ENCODE results near the gene CRYAB. TPM values are rescaled to one million over a fixed set of nuclear protein-coding genes. Genes with fewer than 3 reads are reported as not detected.

CRYAB gene
- total RNA-seq, 3 donors from 2014 or later (not counting 1 experiment from before 2014, with no cell fraction given): not detected

DNA sequence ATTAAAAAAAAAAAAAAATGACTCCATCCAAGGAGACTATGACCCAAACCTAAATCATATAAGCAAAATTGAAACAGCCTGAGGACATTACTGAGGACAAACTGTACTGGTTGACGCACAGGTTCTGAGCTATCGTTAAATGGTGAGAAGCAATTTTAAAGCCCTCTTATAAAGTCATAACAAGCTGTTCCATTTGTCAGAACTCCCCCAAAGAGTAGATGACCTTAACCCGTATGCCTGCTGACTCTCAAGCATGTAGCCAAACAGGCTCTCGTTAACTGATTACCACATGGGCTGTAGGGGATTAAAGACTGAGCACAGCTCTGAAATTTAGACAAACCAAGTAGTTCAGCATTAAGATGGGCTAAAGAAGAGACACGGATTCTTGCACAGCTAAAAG lies 2.2 kb downstream of the CRYAB start:
- TF ChIP-seq, protein P1, sequence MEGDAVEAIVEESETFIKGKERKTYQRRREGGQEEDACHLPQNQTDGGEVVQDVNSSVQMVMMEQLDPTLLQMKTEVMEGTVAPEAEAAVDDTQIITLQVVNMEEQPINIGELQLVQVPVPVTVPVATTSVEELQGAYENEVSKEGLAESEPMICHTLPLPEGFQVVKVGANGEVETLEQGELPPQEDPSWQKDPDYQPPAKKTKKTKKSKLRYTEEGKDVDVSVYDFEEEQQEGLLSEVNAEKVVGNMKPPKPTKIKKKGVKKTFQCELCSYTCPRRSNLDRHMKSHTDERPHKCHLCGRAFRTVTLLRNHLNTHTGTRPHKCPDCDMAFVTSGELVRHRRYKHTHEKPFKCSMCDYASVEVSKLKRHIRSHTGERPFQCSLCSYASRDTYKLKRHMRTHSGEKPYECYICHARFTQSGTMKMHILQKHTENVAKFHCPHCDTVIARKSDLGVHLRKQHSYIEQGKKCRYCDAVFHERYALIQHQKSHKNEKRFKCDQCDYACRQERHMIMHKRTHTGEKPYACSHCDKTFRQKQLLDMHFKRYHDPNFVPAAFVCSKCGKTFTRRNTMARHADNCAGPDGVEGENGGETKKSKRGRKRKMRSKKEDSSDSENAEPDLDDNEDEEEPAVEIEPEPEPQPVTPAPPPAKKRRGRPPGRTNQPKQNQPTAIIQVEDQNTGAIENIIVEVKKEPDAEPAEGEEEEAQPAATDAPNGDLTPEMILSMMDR (IDR thresholded peaks at IDR 0.05): no peak
- H3K9me3 Mint-ChIP-seq: no peaks in the 10 kb centered on the region
- Histone ChIP-seq H3K27me3 (ENCODE audit: control insufficient read depth, insufficient read depth, low read length) (peaks cover 14% of the 10 kb centered on the region), H3K9me3 (ENCODE audit: control insufficient read depth, insufficient read depth, low read length) (no peaks in the 10 kb centered on the region), H3K4me1 (ENCODE audit: control insufficient read depth, insufficient read depth, low read length) (no peaks in the 10 kb centered on the region), H3K27ac (ENCODE audit: low read length) (no peak overlapping the region), H3K4me3 (ENCODE audit: low read length) (no peak overlapping the region), H3K36me3 (ENCODE audit: control insufficient read depth, insufficient read depth, low read length) (no peaks in the 10 kb centered on the region)
- intact Hi-C loops (cut with micrococcal nuclease): no loop called here
- H3K4me3 Mint-ChIP-seq: no peak overlapping the region
- H3K27ac Mint-ChIP-seq: no peak overlapping the region
- H3K4me1 Mint-ChIP-seq: no peaks in the 10 kb centered on the region
- no peaks in the 10 kb centered on the region for H3K36me3 Mint-ChIP-seq
- no peak for DNase-seq
- peaks cover 42 to 54% of the 10 kb centered on the region in 2 donors for H3K27me3 Mint-ChIP-seq (ENCODE audit: low read depth in 2 of 2)
- ATAC-seq: no peak
- 89% methylated on average over 5 of the region's 5 CpGs for WGBS (ENCODE audit: insufficient coverage)

DNA sequence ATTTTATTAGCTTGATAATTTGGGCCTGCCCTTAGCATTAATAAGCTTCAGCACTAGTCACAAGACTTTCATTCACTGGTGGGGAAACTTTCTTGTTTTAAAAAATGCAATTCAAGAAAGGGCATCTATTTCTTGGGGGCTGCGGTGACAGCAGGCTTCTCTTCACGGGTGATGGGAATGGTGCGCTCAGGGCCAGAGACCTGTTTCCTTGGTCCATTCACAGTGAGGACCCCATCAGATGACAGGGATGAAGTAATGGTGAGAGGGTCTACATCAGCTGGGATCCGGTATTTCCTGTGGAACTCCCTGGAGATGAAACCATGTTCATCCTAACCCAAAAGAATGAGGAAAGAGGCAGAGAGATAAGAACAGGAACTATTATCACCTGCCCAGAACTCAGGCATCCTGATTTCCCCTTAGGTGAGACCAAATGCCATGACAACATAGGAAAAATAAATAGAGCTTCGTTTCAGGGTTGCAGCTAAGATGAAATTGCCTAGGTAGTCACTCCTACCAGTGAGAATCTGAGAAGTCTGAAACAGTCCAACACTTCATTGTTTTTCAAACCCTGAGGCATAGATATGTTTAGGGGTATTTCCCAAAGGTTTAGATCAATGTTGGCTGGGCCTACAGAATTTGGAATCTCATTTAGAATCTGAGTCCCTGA lies 2.8 kb downstream of the CRYAB start:
- WGBS (ENCODE audit: insufficient coverage): 90% methylated on average over 5 of the region's 5 CpGs
- Histone ChIP-seq H3K36me3 (ENCODE audit: control insufficient read depth, insufficient read depth, low read length) (no peaks in the 10 kb centered on the region), H3K27me3 (ENCODE audit: control insufficient read depth, insufficient read depth, low read length) (peaks cover 9% of the 10 kb centered on the region), H3K9me3 (ENCODE audit: control insufficient read depth, insufficient read depth, low read length) (no peaks in the 10 kb centered on the region), H3K4me3 (ENCODE audit: low read length) (no peak overlapping the region), H3K4me1 (ENCODE audit: control insufficient read depth, insufficient read depth, low read length) (no peaks in the 10 kb centered on the region), H3K27ac (ENCODE audit: low read length) (no peak overlapping the region)
- no peak overlapping the region for H3K4me3 Mint-ChIP-seq
- ATAC-seq: no peak
- no peaks in the 10 kb centered on the region for H3K9me3 Mint-ChIP-seq
- H3K27me3 Mint-ChIP-seq (ENCODE audit: low read depth in 2 of 2): peaks cover 42 to 54% of the 10 kb centered on the region in 2 donors
- TF ChIP-seq, protein P1 (IDR thresholded peaks at IDR 0.05): no peak
- no peak for DNase-seq
- H3K4me1 Mint-ChIP-seq: no peaks in the 10 kb centered on the region
- intact Hi-C loops (cut with micrococcal nuclease): no loop called here
- no peak overlapping the region for H3K27ac Mint-ChIP-seq
- H3K36me3 Mint-ChIP-seq: no peaks in the 10 kb centered on the region

DNA sequence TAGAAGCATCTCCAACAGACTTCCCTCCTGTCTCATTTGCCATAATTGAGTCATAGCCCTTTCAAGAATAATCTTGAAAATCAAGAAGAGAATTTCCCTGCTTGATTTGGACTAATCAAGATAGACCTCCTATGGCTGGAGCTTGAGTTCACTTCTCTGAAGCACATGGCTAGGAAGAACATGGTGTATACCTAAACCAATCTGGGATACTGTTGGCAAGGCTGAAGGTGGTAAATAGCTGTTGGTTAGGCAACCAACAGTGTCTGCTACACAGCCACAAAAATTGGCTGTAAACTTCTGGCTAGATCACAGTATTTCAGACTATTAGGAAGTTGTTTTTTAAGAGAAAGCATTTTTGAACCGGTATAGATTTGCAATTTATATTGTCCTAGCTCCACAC lies 4.9 kb downstream of the CRYAB start:
- no peaks in the 10 kb centered on the region for H3K36me3 Mint-ChIP-seq
- TF ChIP-seq, protein P1 (IDR thresholded peaks at IDR 0.05): no peak
- H3K9me3 Mint-ChIP-seq: no peaks in the 10 kb centered on the region
- H3K27me3 Mint-ChIP-seq (ENCODE audit: low read depth in 2 of 2): peaks cover 39 to 56% of the 10 kb centered on the region in 2 donors
- H3K27me3 ChIP-seq (ENCODE audit: control insufficient read depth, insufficient read depth, low read length): peaks cover 3% of the 10 kb centered on the region
- no peak for ATAC-seq
- H3K9me3 ChIP-seq (ENCODE audit: control insufficient read depth, insufficient read depth, low read length): no peaks in the 10 kb centered on the region
- intact Hi-C loops (cut with micrococcal nuclease): no loop called here
- H3K4me1 ChIP-seq (ENCODE audit: control insufficient read depth, insufficient read depth, low read length): no peaks in the 10 kb centered on the region
- H3K36me3 ChIP-seq (ENCODE audit: control insufficient read depth, insufficient read depth, low read length): no peaks in the 10 kb centered on the region
- no peak overlapping the region for H3K4me3 Mint-ChIP-seq
- no peak overlapping the region for H3K27ac Mint-ChIP-seq
- DNase-seq: no peak
- H3K4me1 Mint-ChIP-seq: no peaks in the 10 kb centered on the region
- no peak overlapping the region for H3K4me3 ChIP-seq (ENCODE audit: low read length)
- no peak overlapping the region for H3K27ac ChIP-seq (ENCODE audit: low read length)
- WGBS (ENCODE audit: insufficient coverage): no CpG with 5 or more reads among the region's 1 CpG

DNA sequence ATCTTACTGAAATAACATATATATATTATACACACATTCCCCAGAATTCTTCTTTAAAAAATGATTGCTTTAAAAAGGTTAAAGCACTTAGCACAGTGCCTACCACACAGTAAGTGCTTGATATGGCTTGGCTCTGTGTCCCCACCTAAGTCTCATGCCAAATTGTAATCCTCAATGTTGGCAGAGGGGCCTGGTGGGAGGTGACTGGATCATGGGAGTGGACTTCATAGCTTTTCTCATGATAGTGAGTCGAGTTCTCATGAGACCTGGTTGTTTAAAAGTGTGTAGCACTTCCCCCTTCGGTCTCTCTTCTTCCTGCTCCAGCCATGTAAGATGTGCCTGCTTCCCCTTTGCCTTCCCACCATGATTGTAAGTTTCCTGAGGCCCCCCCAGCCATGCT lies 6.2 kb downstream of the CRYAB start:
- no peak overlapping the region for H3K27ac ChIP-seq (ENCODE audit: low read length)
- H3K27me3 ChIP-seq (ENCODE audit: control insufficient read depth, insufficient read depth, low read length): no peaks in the 10 kb centered on the region
- Mint-ChIP-seq H3K9me3 (no peaks in the 10 kb centered on the region), H3K27me3 (ENCODE audit: low read depth in 2 of 2) (peaks cover 31 to 43% of the 10 kb centered on the region in 2 donors), H3K27ac (no peak overlapping the region), H3K4me3 (no peak overlapping the region), H3K4me1 (no peaks in the 10 kb centered on the region), H3K36me3 (no peaks in the 10 kb centered on the region)
- intact Hi-C loops (cut with micrococcal nuclease): no loop called here
- no peaks in the 10 kb centered on the region for H3K36me3 ChIP-seq (ENCODE audit: control insufficient read depth, insufficient read depth, low read length)
- no peaks in the 10 kb centered on the region for H3K4me1 ChIP-seq (ENCODE audit: control insufficient read depth, insufficient read depth, low read length)
- no peak overlapping the region for H3K4me3 ChIP-seq (ENCODE audit: low read length)
- WGBS (ENCODE audit: insufficient coverage): 80% methylated on average over 1 of the region's 2 CpGs
- DNase-seq: no peak
- TF ChIP-seq, protein P1 (IDR thresholded peaks at IDR 0.05): no peak
- no peaks in the 10 kb centered on the region for H3K9me3 ChIP-seq (ENCODE audit: control insufficient read depth, insufficient read depth, low read length)
- no peak for ATAC-seq

All from natural killer cell (primary cell).